HG02973 (cell line): ENCODE data around the gene NAA20.

Experiments used
- ATAC-seq: cut with Tn5 transposase; IDR thresholded peaks from one replicate; pipeline ENCODE4 v1.9.1; 2021; ENCODE audit warnings: moderate library complexity; ENCODE audit not compliant: unreplicated experiment

Gene NAA20, protein sequence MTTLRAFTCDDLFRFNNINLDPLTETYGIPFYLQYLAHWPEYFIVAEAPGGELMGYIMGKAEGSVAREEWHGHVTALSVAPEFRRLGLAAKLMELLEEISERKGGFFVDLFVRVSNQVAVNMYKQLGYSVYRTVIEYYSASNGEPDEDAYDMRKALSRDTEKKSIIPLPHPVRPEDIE

DNA sequence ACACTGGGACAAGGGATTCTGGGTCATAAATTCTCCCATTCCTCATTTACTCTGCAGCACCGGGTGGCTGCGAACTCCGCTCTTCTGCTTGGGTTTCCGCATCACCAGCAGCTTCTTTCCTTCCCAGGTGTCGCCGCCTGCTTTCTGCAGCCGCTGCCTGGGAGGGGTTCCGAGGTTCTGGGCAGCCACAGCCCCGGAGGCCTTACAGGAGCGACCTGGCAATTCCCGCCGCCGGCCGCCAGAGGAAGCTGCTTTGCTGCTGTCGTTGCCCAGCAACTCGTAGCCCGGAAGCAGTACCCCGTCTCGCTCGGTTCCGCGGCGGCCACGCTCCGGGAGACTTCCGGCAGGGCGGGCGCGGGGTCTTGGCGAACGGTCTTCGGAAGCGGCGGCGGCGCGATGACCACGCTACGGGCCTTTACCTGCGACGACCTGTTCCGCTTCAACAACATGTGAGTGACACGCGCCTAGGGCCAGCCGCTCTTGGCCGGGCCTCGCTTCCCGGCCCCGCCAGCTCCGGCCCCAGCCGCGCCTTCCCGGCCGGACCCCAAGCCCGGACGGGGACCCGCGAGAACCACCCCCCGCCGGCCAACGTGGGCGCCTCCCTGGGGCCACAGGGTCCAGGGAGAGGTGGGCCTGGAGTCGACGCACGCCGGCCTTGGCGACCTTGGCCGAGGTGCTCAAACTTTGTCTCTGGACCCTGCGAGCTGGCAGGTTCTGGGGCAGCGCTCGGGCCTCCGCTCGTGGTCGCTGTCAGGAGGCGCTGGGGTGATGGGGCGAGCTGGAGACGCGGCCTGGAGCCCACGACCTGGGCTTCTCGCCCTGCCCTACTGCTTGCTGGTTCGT, at the start of gene NAA20:
Gene NAA20 (plus strand): TSS at position 362 of the 843 bp plus-strand sequence. CDS start 35 bp downstream, at position 397.
- ATAC-seq: peak; percentile 96

DNA sequence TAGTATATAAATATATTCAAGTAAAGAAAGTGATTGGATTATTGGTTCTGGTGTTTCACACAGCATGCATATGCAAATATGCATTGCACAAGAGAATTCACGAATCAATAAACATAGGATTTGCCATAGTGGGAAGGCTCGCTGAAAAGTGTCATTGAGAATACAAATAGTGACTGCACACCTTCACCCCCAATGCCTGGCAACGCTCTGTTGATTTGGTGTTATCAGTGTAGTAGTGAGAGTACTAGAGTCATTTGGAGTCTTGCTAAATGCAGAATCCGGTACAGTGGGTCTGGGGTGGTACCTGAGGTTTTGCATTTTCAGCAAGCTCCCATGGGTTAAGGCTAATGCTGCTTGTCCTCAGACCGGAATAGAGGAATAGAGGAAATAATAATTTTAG, 49.7 kb upstream of the NAA20 start:
- no peak for ATAC-seq

DNA sequence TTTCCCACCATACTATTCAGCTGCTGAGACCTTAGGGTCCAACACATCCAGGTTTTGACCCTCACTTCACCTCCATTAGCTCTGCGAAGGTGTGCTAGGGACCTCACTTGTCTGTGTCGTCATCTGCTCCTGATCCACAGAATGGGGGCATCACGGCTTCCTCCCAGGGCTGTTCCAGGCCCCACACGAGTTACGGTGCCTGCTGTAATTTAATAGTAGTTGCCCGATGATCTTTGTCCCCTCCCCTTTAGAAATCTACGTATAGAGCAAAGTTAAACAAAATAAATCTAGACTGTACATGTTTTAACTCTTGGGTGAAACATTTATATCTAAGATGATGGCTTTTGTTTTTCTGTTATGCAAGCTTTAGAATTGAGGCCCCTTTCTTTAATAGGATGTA, 49.1 kb upstream of the NAA20 start:
- no peak for ATAC-seq

DNA sequence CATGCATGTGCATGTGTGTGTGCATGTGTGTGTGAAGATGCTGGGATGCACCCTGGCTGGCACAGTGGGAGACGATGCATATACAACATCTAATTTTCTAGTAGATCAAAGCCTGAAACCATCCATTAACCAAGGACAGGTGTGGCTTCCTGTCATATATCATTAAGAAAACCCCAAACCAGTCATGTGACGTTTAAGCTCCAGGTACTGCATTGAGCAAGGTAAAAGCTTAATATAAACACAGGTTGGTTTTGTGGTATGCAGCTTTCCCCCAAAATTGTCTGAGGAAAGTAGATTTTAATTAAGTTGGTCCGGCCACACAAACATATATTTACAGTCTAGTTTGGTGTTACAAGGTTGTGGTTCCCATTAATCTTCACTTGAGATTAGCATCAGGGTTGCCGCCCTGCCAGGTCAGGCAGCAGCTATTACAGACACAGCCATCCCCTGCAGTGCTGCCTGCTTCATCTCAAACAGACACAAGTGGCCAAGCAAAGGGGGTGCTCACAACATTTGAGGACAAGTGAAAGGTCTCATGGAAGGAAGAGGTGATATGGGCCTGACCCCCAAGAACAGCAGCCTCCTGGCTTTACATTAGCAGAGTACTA, 48.6 kb upstream of the NAA20 start:
- ATAC-seq: no peak

DNA sequence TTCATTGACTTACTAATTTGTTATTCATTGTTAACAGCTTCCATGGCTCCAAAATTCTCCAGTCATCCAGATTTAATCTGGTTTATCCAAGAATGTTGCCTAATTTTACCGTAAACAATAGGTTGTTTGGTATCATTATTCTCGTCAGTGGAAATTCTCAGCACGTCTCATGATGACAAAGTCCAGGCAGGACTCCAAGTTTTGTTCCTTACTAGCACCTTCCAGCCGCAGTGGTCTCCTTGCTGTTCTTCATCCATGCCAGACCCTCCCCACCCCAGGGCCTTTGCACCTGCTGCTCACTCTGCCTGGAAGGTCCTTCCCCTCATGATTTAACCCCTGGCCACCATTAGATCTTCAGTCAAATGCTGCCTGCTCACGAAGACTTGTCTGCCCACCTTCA, 48.1 kb upstream of the NAA20 start:
- ATAC-seq: no peak

DNA sequence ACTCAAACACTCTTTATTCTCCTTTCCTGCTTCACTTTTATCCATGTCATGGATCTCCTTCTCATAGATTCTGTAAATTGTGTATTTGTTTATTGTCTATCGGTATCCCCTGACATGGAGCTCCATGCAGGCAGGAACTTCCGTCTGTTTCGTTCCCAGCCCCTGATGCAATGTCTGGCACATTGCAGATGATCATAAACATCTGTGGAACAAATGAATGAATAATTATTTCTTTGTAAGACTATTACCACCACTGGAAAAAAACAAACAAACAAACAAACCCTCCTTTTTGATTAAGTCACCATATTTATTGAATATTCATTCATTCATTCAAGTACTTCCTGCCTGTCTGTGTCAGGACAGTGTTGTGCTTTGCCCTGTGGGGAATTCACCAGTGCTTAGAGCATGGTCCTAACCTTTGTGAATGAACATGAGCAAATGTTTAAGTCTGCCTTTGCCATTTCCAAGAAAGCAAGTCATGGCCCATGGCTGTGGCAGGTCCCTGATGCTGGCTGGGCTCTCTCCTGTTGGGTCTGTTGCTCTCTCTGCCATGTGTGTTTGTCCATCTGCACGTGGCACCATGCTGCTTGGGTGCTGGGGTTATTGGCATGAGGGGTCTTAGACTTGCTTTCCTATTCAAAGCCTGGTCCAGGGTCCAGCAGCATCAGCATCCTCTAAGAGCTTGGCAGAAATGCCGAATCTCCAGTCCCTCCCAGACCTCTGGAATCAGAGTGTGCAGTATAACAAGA, 47.5 kb upstream of the NAA20 start:
- no peak for ATAC-seq

DNA sequence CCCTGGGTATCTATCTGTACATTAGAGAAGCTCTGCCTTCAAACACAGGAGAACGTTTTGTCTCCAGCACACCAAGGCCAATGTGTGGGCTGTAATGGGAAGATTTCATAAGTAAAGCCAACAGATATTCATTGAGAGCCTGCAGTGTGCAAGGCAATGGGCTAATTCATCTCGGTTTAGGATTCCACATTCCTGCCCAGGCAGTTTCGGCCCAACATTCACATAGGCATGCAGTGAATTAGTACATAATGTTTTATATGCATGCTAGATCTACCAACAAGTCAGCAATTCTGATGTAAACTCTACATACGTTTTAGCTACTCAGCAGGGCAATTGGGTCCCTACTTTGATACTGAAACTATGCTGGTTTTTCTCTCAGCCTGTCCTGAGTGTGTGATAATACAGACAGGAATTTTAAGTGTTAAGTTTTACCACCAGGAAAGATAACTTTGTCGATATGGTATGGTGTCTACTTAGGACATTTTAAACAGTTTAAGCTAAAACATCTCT, 46.9 kb upstream of the NAA20 start:
- ATAC-seq: no peak

DNA sequence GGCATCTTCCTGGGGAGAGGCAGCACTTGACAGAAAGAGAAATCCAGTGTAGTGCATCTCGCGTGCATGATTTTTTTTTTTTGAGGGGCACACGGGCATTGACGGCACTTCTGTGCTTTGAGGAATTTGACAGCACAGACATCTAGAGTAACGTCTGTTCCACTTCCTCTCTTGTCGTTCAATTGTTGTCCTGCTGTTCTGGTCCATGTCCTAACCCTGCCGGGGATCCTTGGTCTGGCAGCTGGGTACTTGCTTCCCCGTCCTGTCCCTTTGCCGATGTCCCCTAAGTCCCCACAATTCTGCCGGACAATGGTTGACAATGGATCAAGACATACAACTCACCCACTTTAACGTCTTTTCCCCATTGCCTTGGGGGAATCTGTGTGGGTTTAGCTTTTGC, 46.0 kb upstream of the NAA20 start:
- no peak for ATAC-seq

DNA sequence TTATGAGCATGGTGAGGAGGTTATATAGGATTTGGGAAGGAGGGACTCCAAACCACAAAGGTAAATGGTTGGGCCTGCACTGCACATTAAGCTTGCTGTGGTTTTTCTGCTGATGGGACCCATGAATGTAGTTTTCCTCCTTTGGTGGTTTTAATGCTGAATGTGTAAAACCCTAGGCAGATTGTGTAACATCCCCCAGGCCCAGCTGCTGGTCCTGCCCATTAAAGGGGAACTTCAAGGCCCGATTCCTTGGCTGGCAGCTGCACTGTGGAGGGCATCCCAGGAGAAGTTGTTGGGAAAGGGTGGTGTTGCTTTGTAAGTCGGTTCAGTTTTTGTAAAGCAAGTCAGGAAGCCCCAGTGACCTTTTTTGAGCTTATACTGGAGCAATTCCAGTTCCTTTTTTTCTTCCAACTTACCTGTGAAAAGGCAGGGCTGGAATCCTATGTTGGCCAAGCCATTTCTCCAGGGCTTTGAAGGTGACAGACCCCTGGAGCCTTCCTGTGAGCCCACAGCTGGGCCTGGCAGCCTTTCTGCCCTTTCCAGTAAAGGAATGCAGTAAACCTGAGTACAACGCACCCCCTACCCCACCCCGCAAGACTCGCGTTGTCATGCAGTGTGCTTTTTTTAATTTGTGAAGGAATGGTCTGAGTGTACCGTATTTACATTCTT, 43.1 kb upstream of the NAA20 start:
- no peak for ATAC-seq

DNA sequence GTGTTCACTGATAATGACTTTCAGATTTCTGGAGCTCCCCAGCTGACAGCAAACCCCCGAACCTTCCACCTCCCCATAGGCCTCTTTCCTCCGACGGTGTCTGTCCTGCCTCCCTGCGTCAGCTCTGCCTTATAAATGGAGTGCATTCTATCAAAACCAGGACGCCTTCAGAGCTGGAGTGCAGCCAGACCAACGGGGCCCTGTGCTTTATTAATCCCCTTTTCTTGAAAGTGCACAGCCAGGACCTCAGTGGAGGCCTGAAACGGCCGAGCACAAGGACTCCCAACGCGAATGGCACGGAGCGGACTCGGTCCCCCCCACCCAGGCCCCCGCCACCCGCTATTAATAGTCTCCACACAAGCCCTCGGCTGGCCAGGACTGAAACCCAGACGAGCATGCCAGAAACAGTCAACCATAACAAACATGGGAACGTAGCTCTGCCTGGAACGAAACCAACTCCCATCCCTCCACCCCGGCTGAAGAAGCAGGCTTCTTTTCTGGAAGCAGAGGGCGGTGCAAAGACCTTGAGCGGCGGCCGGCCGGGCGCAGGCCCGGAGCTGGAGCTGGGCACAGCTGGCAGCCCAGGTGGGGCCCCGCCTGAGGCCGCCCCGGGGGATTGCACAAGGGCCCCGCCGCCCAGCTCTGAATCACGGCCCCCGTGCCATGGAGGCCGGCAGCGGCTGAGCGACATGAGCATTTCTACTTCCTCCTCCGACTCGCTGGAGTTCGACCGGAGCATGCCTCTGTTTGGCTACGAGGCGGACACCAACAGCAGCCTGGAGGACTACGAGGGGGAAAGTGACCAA, 42.3 kb upstream of the NAA20 start:
- ATAC-seq: no peak

DNA sequence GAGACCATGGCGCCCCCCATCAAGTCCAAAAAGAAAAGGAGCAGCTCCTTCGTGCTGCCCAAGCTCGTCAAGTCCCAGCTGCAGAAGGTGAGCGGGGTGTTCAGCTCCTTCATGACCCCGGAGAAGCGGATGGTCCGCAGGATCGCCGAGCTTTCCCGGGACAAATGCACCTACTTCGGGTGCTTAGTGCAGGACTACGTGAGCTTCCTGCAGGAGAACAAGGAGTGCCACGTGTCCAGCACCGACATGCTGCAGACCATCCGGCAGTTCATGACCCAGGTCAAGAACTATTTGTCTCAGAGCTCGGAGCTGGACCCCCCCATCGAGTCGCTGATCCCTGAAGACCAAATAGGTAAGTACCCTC, 41.7 kb upstream of the NAA20 start:
- no peak for ATAC-seq

DNA sequence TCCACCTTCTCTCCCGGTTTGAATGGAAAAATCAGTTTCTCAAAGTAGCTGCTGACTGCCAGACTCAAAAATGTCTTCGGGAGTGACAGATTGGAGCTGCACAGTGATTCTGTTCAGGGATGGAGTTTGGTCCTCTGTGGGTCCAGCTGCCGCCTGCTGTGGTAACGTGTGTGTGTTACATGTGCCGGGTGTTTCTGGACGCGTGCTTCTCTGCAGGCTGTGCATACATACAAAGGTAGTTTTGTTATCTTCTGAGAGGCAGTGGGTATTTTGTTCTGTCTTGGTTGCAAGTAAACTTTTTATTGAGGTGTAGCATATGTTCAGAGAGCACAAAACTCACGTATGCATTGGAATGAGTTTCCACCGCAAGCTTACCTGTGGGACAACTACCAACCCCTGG, 41.3 kb upstream of the NAA20 start:
- ATAC-seq: no peak

DNA sequence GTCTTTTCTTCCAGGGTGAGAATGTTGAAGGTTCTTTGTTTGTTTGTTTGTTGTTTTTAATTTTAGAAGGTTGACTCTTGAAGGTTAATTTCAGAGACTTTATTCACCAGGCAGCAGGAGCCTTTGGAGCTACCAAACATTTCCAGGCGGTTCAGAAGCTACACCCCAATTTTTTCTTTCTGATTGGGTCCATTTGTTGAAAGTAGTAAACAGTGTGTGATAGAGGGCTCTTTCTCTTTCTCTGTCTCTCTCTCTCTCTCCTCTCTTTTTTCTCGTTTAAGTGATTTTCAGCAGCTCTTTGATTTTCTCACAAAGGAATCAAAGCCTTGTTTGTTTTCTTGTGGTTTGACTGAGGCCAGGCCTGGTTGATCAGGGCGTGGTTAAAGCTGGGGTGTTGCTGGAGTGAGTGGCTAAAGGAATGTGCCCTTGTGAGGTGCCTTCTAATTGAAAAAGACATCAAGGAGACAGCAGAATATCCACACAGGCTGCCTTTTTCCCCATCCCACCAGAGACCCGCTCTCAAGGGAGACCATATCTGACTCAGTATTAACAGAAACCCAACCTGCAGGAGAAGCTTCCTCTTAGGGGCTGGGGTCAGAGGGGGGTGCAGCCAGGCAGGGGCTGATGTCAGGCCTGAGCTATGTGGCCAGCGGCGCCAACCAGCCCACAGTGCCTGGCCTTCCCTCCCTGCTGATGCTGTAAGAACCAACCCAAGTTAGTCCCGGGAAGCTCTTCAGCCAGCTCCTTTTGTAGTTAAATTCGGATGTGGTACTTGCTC, 40.4 kb upstream of the NAA20 start:
- no peak for ATAC-seq

DNA sequence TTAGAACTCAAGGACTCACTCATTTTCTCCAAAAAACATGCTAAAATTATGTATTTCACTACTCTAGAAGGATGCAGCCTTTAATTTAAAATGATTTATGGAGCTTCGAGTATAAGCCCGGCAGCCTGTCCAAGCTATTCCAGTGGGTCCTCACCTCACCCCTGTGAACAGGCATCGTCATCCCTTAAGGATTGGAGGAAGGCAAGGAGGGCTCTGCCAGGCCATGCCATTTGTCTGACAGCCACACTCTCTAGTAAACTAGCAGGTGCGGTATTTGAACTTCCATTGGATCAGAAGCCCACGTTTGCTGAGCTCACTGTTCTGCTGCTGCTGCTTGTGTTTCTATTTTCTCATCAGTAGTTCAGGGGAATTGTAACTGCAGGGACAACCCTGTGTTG, 39.8 kb upstream of the NAA20 start:
- no peak for ATAC-seq

DNA sequence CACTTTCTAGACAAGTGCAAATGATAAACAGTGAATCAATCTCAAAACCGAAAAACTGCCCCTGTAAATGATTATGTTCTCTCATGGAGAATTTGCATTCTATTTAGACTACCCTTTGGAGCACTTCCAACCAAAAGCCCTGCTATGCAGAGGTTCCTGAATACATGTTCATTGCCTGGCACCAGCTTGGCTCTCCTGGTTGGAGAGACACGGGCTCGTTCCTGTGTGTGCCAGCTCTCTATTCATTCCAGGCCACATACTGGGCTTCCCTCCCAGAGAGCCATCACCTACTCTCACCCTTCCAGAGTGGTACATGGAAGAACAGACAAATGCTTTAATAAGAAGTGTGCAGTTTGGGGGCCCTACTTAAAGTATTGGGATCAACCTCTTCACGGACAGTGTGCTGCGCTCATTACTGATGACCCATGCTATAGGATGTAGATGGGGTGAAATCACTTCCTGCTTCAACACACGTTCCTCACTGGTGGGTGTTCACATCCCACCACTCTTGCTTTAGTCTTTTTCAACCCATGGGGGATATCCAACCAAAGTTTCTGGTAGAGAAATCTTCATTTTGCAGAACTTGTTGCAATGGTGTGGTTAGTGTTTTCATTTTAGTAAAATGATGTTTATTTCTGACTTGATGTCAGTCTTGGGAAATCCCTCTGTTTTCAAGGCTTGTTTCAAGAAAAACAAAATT, 38.5 kb upstream of the NAA20 start:
- no peak for ATAC-seq

DNA sequence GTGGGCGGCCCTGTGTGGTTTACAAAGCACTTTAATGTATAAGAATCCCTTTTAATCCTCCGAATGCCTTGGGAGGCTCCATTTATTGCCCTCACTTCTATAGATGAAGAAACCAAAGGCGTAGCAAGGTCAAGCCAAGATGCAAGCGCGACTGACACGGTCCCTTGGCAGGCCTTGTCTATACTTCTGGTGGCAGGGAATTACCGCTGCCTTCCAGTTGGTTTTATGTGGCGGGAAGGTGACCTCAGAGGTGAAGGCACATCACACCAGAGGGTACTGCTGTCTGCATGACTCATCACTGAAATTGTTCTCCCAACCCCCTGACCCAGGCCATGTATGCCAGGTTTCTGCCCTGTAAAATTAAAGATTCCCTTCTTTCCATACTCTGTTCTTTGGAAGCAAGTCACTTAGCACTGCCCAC, 36.1 kb upstream of the NAA20 start:
- ATAC-seq: no peak

DNA sequence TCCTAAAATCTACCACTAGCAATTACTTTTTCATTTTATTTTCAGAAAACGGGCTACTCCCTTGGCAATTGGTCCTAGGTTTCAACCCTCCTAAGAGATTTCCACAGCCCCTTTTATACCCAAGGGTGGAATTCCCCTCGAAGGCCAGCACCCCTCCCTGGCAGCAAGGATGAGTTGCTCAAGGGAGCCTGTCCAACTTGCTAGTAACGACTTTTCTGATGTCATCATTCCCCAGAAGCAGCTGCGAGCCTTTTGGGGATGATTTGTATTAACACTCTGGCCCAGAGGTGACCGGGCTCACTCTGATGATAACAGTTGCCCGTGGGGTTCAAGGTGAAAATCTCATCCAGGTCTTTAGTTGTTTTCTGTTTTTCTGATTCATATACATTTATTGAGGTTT, 30.7 kb upstream of the NAA20 start:
- ATAC-seq: no peak

DNA sequence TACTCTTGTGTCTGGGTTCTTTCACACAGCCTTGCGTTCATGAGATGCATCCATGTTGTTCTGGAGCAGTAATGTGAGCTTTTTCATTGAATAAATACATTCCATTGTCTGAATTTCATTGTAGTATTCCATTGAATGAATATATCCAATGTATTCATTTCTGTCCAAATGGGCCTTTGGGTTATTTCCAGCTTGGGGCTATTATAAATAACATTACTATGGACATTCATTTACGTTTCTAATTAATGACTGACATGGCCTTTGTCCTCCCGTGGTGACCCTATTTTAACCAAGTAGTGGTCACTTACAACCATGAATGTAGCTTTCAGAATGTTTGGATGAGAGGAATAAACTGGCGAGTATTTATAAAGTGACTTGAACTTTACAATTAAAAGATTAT, 30.1 kb upstream of the NAA20 start:
- no peak for ATAC-seq

DNA sequence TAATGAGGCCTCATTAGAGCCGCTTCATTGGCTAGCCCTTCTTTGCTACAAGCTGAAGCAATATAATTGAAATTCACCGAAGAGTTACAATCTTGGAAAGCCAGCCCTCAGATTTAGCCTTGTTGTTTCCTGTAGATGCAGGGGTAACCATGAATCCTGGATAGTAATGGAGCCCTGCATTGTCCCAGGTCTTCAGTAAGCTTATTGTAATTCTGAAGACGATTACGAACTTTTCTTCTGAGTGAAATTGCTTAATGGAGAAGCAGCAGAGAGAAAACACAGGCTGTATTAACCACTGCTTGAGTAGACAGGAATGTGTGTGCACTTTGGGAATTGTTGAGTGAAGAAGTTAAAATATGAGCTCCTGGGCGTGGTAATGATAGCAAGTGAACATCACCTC, 26.3 kb upstream of the NAA20 start:
- ATAC-seq: no peak
